Activated T-helper 17 cell treated with anti-CD3 and anti-CD28 coated beads, Interleukin-2, amount 50 U/mL, for 72 hours (primary cell): ENCODE results near the gene ITM2C. TPM values are rescaled to one million over a fixed set of nuclear protein-coding genes. Genes with fewer than 3 reads are reported as not detected.

ENCODE experiments used
- ATAC-seq: fragments of 150-1000 bp; cut with Tn5 transposase; replicated peaks from 2 replicates; pipeline ENCODE4 v1.10.0; 2021; ENCODE audit warnings: mild to moderate bottlenecking, moderate library complexity
- H3K27ac Mint-ChIP-seq: one replicate; pipeline ENCODE4 v1.8.0; 2022; ENCODE audit warnings: mixed read lengths
- H3K27me3 Mint-ChIP-seq: one replicate; pipeline ENCODE4 v1.8.0; 2022; ENCODE audit warnings: mixed read lengths
- H3K36me3 Mint-ChIP-seq: one replicate; pipeline ENCODE4 v1.8.0; 2022; ENCODE audit warnings: low read depth, mild to moderate bottlenecking, mixed read lengths
- H3K4me1 Mint-ChIP-seq: one replicate; pipeline ENCODE4 v1.8.0; 2022; ENCODE audit warnings: mixed read lengths
- H3K4me3 Mint-ChIP-seq: one replicate; pipeline ENCODE4 v1.8.0; 2022; ENCODE audit warnings: mild to moderate bottlenecking, mixed read lengths
- H3K9me3 Mint-ChIP-seq: one replicate; pipeline ENCODE4 v1.8.0; 2022; ENCODE audit warnings: mixed read lengths
- total RNA-seq, 2 donors: library from RNA; stranded (reverse); gene quantifications; one replicate each; pipeline ENCODE4 v1.2.3, GENCODE V29; 2022

ITM2C gene
- total RNA-seq, 2 donors from 2014 or later = 28.7 to 45.0 TPM

- Mint-ChIP-seq H3K9me3 (no peaks in the 10 kb centered on the region), H3K27me3 (peaks cover 13% of the 10 kb centered on the region), H3K27ac (no peak overlapping the region), H3K4me3 (no peak overlapping the region), H3K36me3 (peaks cover 22% of the 10 kb centered on the region), H3K4me1 (peaks cover 16% of the 10 kb centered on the region)
- ATAC-seq = no peak
Observed at GRCh38 chr2:230900336-230900995, 35.7 kb downstream of the ITM2C start.

GRCh38 chr2:230901006-230901405 is 36.3 kb downstream of the ITM2C start:
- Mint-ChIP-seq H3K27me3 (peaks cover 13% of the 10 kb centered on the region), H3K36me3 (peaks cover 27% of the 10 kb centered on the region), H3K9me3 (no peaks in the 10 kb centered on the region), H3K4me3 (no peak overlapping the region), H3K4me1 (peaks cover 21% of the 10 kb centered on the region), H3K27ac (no peak overlapping the region)
- no peak for ATAC-seq

- Mint-ChIP-seq H3K27ac (no peak overlapping the region), H3K36me3 (peaks cover 41% of the 10 kb centered on the region), H3K4me3 (peak overlapping the region; percentile 69), H3K27me3 (peaks cover 8% of the 10 kb centered on the region), H3K4me1 (peaks cover 27% of the 10 kb centered on the region), H3K9me3 (no peaks in the 10 kb centered on the region)
- peak; percentile 38 for ATAC-seq
Observed at GRCh38 chr2:230902180-230902899, 37.6 kb downstream of the ITM2C start.

GRCh38 chr2:230903231-230904150 is 38.7 kb downstream of the ITM2C start:
- Mint-ChIP-seq H3K4me3 (peak overlapping the region; percentile 69), H3K36me3 (peaks cover 52% of the 10 kb centered on the region), H3K9me3 (no peaks in the 10 kb centered on the region), H3K27ac (no peak overlapping the region), H3K27me3 (peaks cover 4% of the 10 kb centered on the region), H3K4me1 (peaks cover 31% of the 10 kb centered on the region)
- no peak for ATAC-seq

GRCh38 chr2:230904856-230905447 is 40.2 kb downstream of the ITM2C start:
- Mint-ChIP-seq H3K9me3 (no peaks in the 10 kb centered on the region), H3K27me3 (peaks cover 4% of the 10 kb centered on the region), H3K27ac (peak overlapping the region; percentile 41), H3K4me3 (peak overlapping the region; percentile 69), H3K36me3 (peaks cover 67% of the 10 kb centered on the region), H3K4me1 (peaks cover 37% of the 10 kb centered on the region)
- ATAC-seq = no peak

- H3K27ac Mint-ChIP-seq = peak overlapping the region; percentile 41
- peaks cover 74% of the 10 kb centered on the region for H3K36me3 Mint-ChIP-seq
- no peaks in the 10 kb centered on the region for H3K9me3 Mint-ChIP-seq
- peaks cover 4% of the 10 kb centered on the region for H3K27me3 Mint-ChIP-seq
- H3K4me3 Mint-ChIP-seq = peak overlapping the region; percentile 69
- peak; percentile 69 for ATAC-seq
- peaks cover 40% of the 10 kb centered on the region for H3K4me1 Mint-ChIP-seq
Observed at GRCh38 chr2:230905448-230906421, 41.0 kb downstream of the ITM2C start.

- peaks cover 48% of the 10 kb centered on the region for H3K4me1 Mint-ChIP-seq
- H3K27ac Mint-ChIP-seq = peak overlapping the region; percentile 5
- H3K36me3 Mint-ChIP-seq = peaks cover 82% of the 10 kb centered on the region
- no peaks in the 10 kb centered on the region for H3K27me3 Mint-ChIP-seq
- H3K9me3 Mint-ChIP-seq = no peaks in the 10 kb centered on the region
- ATAC-seq = no peak
- H3K4me3 Mint-ChIP-seq = peak overlapping the region; percentile 69
Observed at GRCh38 chr2:230906471-230907230, 41.9 kb downstream of the ITM2C start.

- peaks cover 82% of the 10 kb centered on the region for H3K36me3 Mint-ChIP-seq
- ATAC-seq = no peak
Observed at GRCh38 chr2:230907361-230908091, 42.8 kb downstream of the ITM2C start.

GRCh38 chr2:230908092-230908594 is 43.4 kb downstream of the ITM2C start:
- H3K36me3 Mint-ChIP-seq = peaks cover 82% of the 10 kb centered on the region
- peaks cover 48% of the 10 kb centered on the region for H3K4me1 Mint-ChIP-seq
- peak overlapping the region; percentile 69 for H3K4me3 Mint-ChIP-seq
- H3K27me3 Mint-ChIP-seq = no peaks in the 10 kb centered on the region
- H3K9me3 Mint-ChIP-seq = no peaks in the 10 kb centered on the region
- H3K27ac Mint-ChIP-seq = peak overlapping the region; percentile 78
- ATAC-seq = no peak

More at GRCh38 chr2:230907361-230908091, 42.8 kb downstream of the ITM2C start:
- Mint-ChIP-seq H3K27me3 (no peaks in the 10 kb centered on the region), H3K4me3 (peak overlapping the region; percentile 69), H3K27ac (peak overlapping the region; percentile 78), H3K9me3 (no peaks in the 10 kb centered on the region), H3K4me1 (peaks cover 48% of the 10 kb centered on the region)

GRCh38 chr2:230908595-230909191 is 44.0 kb downstream of the ITM2C start:
- peaks cover 48% of the 10 kb centered on the region for H3K4me1 Mint-ChIP-seq
- peak overlapping the region; percentile 78 for H3K27ac Mint-ChIP-seq
- peak; percentile 80 for ATAC-seq
- H3K9me3 Mint-ChIP-seq = no peaks in the 10 kb centered on the region
- H3K4me3 Mint-ChIP-seq = peak overlapping the region; percentile 69
- peaks cover 77% of the 10 kb centered on the region for H3K36me3 Mint-ChIP-seq
- no peaks in the 10 kb centered on the region for H3K27me3 Mint-ChIP-seq

- Mint-ChIP-seq H3K9me3 (no peaks in the 10 kb centered on the region), H3K4me1 (peaks cover 42% of the 10 kb centered on the region), H3K27me3 (peaks cover 4% of the 10 kb centered on the region), H3K27ac (peak overlapping the region; percentile 78), H3K4me3 (peak overlapping the region; percentile 69), H3K36me3 (peaks cover 65% of the 10 kb centered on the region)
- no peak for ATAC-seq
Observed at GRCh38 chr2:230909841-230910545, 45.3 kb downstream of the ITM2C start.
